CD4-positive, alpha-beta T cell (primary cell): ENCODE measurements around the gene ATN1. TPM values are rescaled to one million over a fixed set of nuclear protein-coding genes. Genes with fewer than 3 reads are reported as not detected.
"Not testable (repeated sequence)": the region's sequence is repeated elsewhere in the genome, so short reads cannot be mapped to it uniquely, and the experiment has no call there.

Source experiments
- ATAC-seq: fragments of 200-7000 bp; cut with Tn5 transposase; one replicate; pipeline ENCODE4 v1.10.0; 2022; ENCODE audit warnings: mild to moderate bottlenecking; ENCODE audit not compliant: poor library complexity
- CTCF ChIA-PET: fragments of 350-600 bp; sonication (Branson Sonifier 250); formaldehyde crosslinking; loops from one replicate; lab custom pipeline; 2021; ENCODE audit warnings: antibody characterized with exemption, inconsistent platforms; lab: Charles Lee
- POLR2A ChIA-PET: fragments of 350-600 bp; sonication (Branson Sonifier 250); formaldehyde crosslinking; loops from one replicate; lab custom pipeline; 2021; ENCODE audit warnings: antibody characterized with exemption, inconsistent platforms; lab: Charles Lee
- DNase-seq, 14 experiments: peaks; one replicate each; pipeline ENCODE4 v3.0.0-alpha.2; 2013 to 2020; ENCODE audit warnings: mixed read lengths in 2 of 14
- H3K27ac ChIP-seq, 2 donors: one replicate each; pipeline versions ENCODE4 v1.5.1 to v1.7.0; 2013; ENCODE audit warnings: low read length in 2 of 2, low read depth in 1 of 2, mild to moderate bottlenecking in 1 of 2
- H3K27me3 ChIP-seq, 2 experiments: 1 replicate in 1 of 2; 2 replicates in 1 of 2; pipeline versions ENCODE4 v1.6.1 to v1.7.0; 2013; ENCODE audit warnings: low read length in 2 of 2, control low read depth in 1 of 2, mild to moderate bottlenecking in 1 of 2, moderate library complexity in 1 of 2; ENCODE audit not compliant: insufficient read depth in 2 of 2, control insufficient read depth in 1 of 2
- H3K36me3 ChIP-seq: one replicate; pipeline ENCODE4 v1.6.1; 2013; ENCODE audit warnings: low read length, control low read depth; ENCODE audit not compliant: insufficient read depth
- H3K4me1 ChIP-seq: one replicate; pipeline ENCODE4 v1.6.1; 2013; ENCODE audit warnings: low read length, control low read depth; ENCODE audit not compliant: insufficient read depth
- H3K4me3 ChIP-seq: one replicate; pipeline ENCODE4 v1.5.1; 2013; ENCODE audit warnings: mild to moderate bottlenecking, low read length, moderate library complexity
- H3K9me3 ChIP-seq, 2 experiments: 1 replicate in 1 of 2; 2 replicates in 1 of 2; pipeline versions ENCODE4 v1.6.1 to v1.7.0; 2013; ENCODE audit warnings: low read length in 2 of 2, mild to moderate bottlenecking in 2 of 2, control low read depth in 1 of 2, moderate library complexity in 1 of 2; ENCODE audit not compliant: control insufficient read depth in 1 of 2, insufficient read depth in 1 of 2
- H3K27ac Mint-ChIP-seq: one replicate; pipeline ENCODE4 v1.8.0; 2020; ENCODE audit warnings: mixed read lengths
- H3K27me3 Mint-ChIP-seq: one replicate; pipeline ENCODE4 v1.8.0; 2021; ENCODE audit warnings: mixed read lengths
- H3K36me3 Mint-ChIP-seq: one replicate; pipeline ENCODE4 v1.8.0; 2021; ENCODE audit warnings: low read depth, mixed read lengths
- H3K4me1 Mint-ChIP-seq: one replicate; pipeline ENCODE4 v1.8.0; 2021; ENCODE audit warnings: low read depth, mixed read lengths
- H3K4me3 Mint-ChIP-seq: one replicate; pipeline ENCODE4 v1.8.0; 2020; ENCODE audit warnings: mild to moderate bottlenecking, mixed read lengths
- H3K9me3 Mint-ChIP-seq: one replicate; pipeline ENCODE4 v1.8.0; 2020; ENCODE audit warnings: mixed read lengths
- intact Hi-C, 2 experiments: fragments of 100-400 bp; cut with DNase I in 1 of 2; cut with micrococcal nuclease in 1 of 2; formaldehyde crosslinking; loops; one replicate each; pipeline versions ENCODE4 v1.15.1 to v1.9.0; 2023 to 2025; cut with DNase I, micrococcal nuclease
- total RNA-seq, 174 experiments: library from RNA in 2 of 174; stranded (reverse) in 2 of 174; gene quantifications; one replicate each; pipeline ENCODE4 v1.2.3 and lab custom pipeline; 2021 to 2026
- TF ChIP-seq, protein P1 (sequence below): fragments of 200-600 bp; IDR thresholded peaks from one replicate; pipeline ENCODE4 v1.8.0; 2022; ENCODE audit warnings: antibody characterized with exemption, mild to moderate bottlenecking

Gene ATN1
- total RNA-seq, 2 experiments from 2014 or later, result 28.7 to 29.6 TPM

- intact Hi-C loops, result no loop called here
- Histone ChIP-seq H3K27ac (no peak overlapping the region), H3K9me3 (no peaks in the 10 kb centered on the region), H3K4me3 (no peak overlapping the region), H3K27me3 (no peaks in the 10 kb centered on the region), H3K36me3 (peaks cover 11% of the 10 kb centered on the region), H3K4me1 (peaks cover 18% of the 10 kb centered on the region)
- no peak overlapping the region for H3K27ac Mint-ChIP-seq
- TF ChIP-seq, protein P1, sequence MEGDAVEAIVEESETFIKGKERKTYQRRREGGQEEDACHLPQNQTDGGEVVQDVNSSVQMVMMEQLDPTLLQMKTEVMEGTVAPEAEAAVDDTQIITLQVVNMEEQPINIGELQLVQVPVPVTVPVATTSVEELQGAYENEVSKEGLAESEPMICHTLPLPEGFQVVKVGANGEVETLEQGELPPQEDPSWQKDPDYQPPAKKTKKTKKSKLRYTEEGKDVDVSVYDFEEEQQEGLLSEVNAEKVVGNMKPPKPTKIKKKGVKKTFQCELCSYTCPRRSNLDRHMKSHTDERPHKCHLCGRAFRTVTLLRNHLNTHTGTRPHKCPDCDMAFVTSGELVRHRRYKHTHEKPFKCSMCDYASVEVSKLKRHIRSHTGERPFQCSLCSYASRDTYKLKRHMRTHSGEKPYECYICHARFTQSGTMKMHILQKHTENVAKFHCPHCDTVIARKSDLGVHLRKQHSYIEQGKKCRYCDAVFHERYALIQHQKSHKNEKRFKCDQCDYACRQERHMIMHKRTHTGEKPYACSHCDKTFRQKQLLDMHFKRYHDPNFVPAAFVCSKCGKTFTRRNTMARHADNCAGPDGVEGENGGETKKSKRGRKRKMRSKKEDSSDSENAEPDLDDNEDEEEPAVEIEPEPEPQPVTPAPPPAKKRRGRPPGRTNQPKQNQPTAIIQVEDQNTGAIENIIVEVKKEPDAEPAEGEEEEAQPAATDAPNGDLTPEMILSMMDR, result no peak
- no peaks in the 10 kb centered on the region for H3K36me3 Mint-ChIP-seq
- H3K4me3 Mint-ChIP-seq, result no peak overlapping the region
- no peaks in the 10 kb centered on the region for H3K27me3 Mint-ChIP-seq
- ATAC-seq, result no peak
- DNase-seq, result no peak
- no peaks in the 10 kb centered on the region for H3K9me3 Mint-ChIP-seq
- peaks cover 13% of the 10 kb centered on the region for H3K4me1 Mint-ChIP-seq
- ChIA-PET POLR2A (no interaction called here), CTCF (interaction anchor here (1.2 to 1.9 kb wide), 2 partner anchors 13 to 15 kb away, joined by 3 to 8 read pairs; partner anchors contain the start of gene SPSB2)
Observed at GRCh38 chr12:6887460-6887859, 40.3 kb upstream of the ATN1 start.

DNA sequence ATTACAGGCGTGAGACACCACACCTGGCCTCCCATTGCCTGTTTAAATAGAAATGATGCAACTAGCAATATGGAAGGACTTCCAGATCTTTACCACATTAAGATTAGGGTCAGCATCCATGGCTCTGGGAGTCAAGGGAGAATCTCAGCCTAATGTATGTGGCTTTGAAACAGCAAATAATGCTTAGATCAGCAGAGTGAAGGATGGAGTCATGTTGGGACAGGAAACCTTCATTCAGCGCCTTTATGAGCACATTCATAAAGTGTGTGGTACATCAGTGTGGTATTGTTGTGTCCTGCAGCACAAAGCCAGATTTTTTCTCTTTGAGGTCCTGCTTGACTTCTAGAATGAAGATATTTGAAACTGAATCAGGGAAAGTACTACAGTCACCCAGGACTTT lies 39.4 kb upstream of the ATN1 start:
- peaks cover 11% of the 10 kb centered on the region for H3K36me3 ChIP-seq
- no peaks in the 10 kb centered on the region for H3K27me3 Mint-ChIP-seq
- H3K27me3 ChIP-seq, result no peaks in the 10 kb centered on the region
- no peaks in the 10 kb centered on the region for H3K36me3 Mint-ChIP-seq
- H3K4me3 Mint-ChIP-seq, result no peak overlapping the region
- intact Hi-C loops, result no loop called here
- peaks cover 18% of the 10 kb centered on the region for H3K4me1 ChIP-seq
- H3K27ac ChIP-seq, result no peak overlapping the region
- ChIA-PET POLR2A (no interaction called here), CTCF (interaction anchor here (1.9 kb wide), 1 partner anchor 16 kb away, joined by 8 read pairs; the partner anchor contains the start of gene SPSB2)
- peaks cover 13% of the 10 kb centered on the region for H3K4me1 Mint-ChIP-seq
- H3K27ac Mint-ChIP-seq, result no peak overlapping the region
- no peaks in the 10 kb centered on the region for H3K9me3 Mint-ChIP-seq
- no peak overlapping the region for H3K4me3 ChIP-seq
- DNase-seq, result no peak
- H3K9me3 ChIP-seq, result no peaks in the 10 kb centered on the region
- TF ChIP-seq, protein P1, result no peak
- no peak for ATAC-seq

- ATAC-seq, H3K36me3 Mint-ChIP-seq, H3K36me3 ChIP-seq, H3K27ac ChIP-seq, H3K27me3 ChIP-seq, CTCF ChIA-PET, intact Hi-C loops, H3K9me3 Mint-ChIP-seq, H3K9me3 ChIP-seq, POLR2A ChIA-PET, DNase-seq, H3K27ac Mint-ChIP-seq, H3K4me3 ChIP-seq, H3K27me3 Mint-ChIP-seq, H3K4me3 Mint-ChIP-seq: not testable (repeated sequence)
- H3K4me1 ChIP-seq, result peaks cover 18% of the 10 kb centered on the region
- peaks cover 13% of the 10 kb centered on the region for H3K4me1 Mint-ChIP-seq
Observed at GRCh38 chr12:6888794-6889193, 39.0 kb upstream of the ATN1 start.

GRCh38 chr12:6889775-6890573 lies 37.8 kb upstream of the ATN1 start:
- not testable (repeated sequence) for DNase-seq, H3K4me3 ChIP-seq, H3K36me3 Mint-ChIP-seq, H3K9me3 ChIP-seq, H3K27me3 Mint-ChIP-seq, H3K36me3 ChIP-seq, H3K27me3 ChIP-seq, ATAC-seq, H3K9me3 Mint-ChIP-seq
- Mint-ChIP-seq H3K4me1 (peaks cover 13% of the 10 kb centered on the region), H3K27ac (peak overlapping the region; percentile 92), H3K4me3 (peak overlapping the region; percentile 88)
- Histone ChIP-seq H3K27ac (peak overlapping the region in 1 of 2 donors; percentile 44), H3K4me1 (peaks cover 18% of the 10 kb centered on the region)
- CTCF ChIA-PET, result interaction anchor here (2.0 to 3.7 kb wide), 2 partner anchors 18 to 19 kb away, joined by 30 to 153 read pairs; partner anchors contain the start of genes SPSB2 and TPI1
- intact Hi-C loops, result loop anchor here (1.0 to 5.0 kb wide), 3 partner anchors 15 to 38 kb away; partner anchors contain the start of genes CDCA3 (in 1 of the 2), LRRC23 (in 1 of the 2), SPSB2 (in 1 of the 2) and USP5 (in 1 of the 2)
- POLR2A ChIA-PET, result interaction anchor here (0.5 to 1.9 kb wide), 2 partner anchors 19 to 21 kb away, joined by 4 to 15 read pairs; no protein-coding TSS in a partner anchor
